Muscle layer of colon (tissue), 2 donors: ENCODE measurements around the gene NGRN.

Experiments
- H3K27ac ChIP-seq: one replicate; pipeline ENCODE4 v1.7.0; 2013; ENCODE audit warnings: low read depth, mild to moderate bottlenecking, low read length, moderate library complexity
- H3K27me3 ChIP-seq, 2 donors: one replicate each; pipeline ENCODE4 v1.7.0; 2013; ENCODE audit warnings: low read length in 2 of 2, mild to moderate bottlenecking in 2 of 2; ENCODE audit not compliant: insufficient read depth in 2 of 2, control insufficient read depth in 1 of 2
- H3K36me3 ChIP-seq: one replicate; pipeline ENCODE4 v1.7.0; 2013; ENCODE audit warnings: mild to moderate bottlenecking, low read length; ENCODE audit not compliant: insufficient read depth
- H3K4me1 ChIP-seq: one replicate; pipeline ENCODE4 v1.7.0; 2013; ENCODE audit warnings: mild to moderate bottlenecking, low read length; ENCODE audit not compliant: insufficient read depth
- H3K4me3 ChIP-seq, 2 donors: one replicate each; pipeline ENCODE4 v1.7.0; 2013; ENCODE audit warnings: low read length in 2 of 2, low read depth in 1 of 2, mild to moderate bottlenecking in 1 of 2, moderate library complexity in 1 of 2
- H3K9ac ChIP-seq: one replicate; pipeline ENCODE4 v1.7.0; 2013; ENCODE audit warnings: low read length
- H3K9me3 ChIP-seq: one replicate; pipeline ENCODE4 v1.7.0; 2013; ENCODE audit warnings: mild to moderate bottlenecking, low read length
- donor health status: abdominal sarcoma.
- donor health status: Adenocarcinoma of cecum.

The NGRN gene

GRCh38 chr15:90265271-90266060, at the start of gene NGRN:
Gene NGRN, plus strand, starts transcription at chr15:90265672. Its CDS starts 41 bp downstream, at chr15:90265713.
- peaks cover 40% of the 10 kb centered on the region for H3K4me1 ChIP-seq
- peaks cover 17% of the 10 kb centered on the region for H3K36me3 ChIP-seq
- H3K4me3 ChIP-seq = peak within 1 kb of the TSS; percentile 67 to 85
- no peaks in the 10 kb centered on the region for H3K27me3 ChIP-seq
- peak within 1 kb of the TSS; percentile 83 for H3K9ac ChIP-seq
- H3K27ac ChIP-seq = peak within 1 kb of the TSS; percentile 94
- H3K9me3 ChIP-seq = no peaks in the 10 kb centered on the region

GRCh38 chr15:90217671-90218394, 47.6 kb upstream of the NGRN start:
- Histone ChIP-seq H3K4me3 (no peak overlapping the region), H3K9ac (no peak overlapping the region), H3K9me3 (no peaks in the 10 kb centered on the region), H3K36me3 (peaks cover 8% of the 10 kb centered on the region), H3K27ac (no peak overlapping the region), H3K27me3 (no peaks in the 10 kb centered on the region), H3K4me1 (peaks cover 38% of the 10 kb centered on the region)

DNA sequence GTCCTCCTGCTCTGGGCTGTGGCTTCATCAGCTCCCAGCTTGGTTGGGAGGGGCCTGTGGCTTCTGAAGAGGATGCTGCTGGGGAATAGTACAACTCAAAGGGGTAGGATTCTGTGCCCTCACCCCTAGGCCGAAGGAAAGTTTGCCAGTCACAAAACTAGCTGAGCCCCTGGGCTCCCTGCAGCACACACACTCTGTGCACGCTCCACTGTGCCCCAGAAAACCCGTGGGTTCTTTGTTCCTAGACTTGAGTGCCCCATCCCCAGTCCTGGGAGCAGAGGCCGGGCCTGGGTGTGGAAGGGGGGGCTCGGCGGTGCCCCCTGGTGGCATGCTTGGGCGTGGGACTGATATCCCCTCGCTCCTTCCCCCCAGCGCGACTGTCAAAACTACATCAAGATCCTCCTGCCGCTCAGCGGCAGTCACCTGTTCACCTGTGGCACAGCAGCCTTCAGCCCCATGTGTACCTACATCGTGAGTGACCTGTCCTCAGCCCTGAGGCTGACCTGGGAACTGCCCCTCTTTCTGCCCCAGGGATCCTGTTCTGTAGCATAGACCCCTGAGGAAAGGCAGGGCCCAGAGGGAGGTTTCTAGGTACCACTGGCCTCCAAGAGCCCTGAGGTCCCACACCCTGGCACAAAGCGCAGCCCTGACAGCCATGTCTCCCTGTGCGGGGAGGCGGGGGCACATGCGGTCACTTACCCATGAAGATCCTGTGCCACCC, 45.9 kb upstream of the NGRN start:
- Histone ChIP-seq H3K4me1 (peaks cover 25% of the 10 kb centered on the region), H3K4me3 (no peak overlapping the region), H3K27me3 (no peaks in the 10 kb centered on the region), H3K36me3 (peaks cover 24% of the 10 kb centered on the region), H3K9me3 (no peaks in the 10 kb centered on the region), H3K9ac (no peak overlapping the region), H3K27ac (peak overlapping the region; percentile 61)

GRCh38 chr15:90221246-90221900, 44.1 kb upstream of the NGRN start:
- Histone ChIP-seq H3K36me3 (peaks cover 38% of the 10 kb centered on the region), H3K4me1 (peaks cover 21% of the 10 kb centered on the region), H3K9me3 (no peaks in the 10 kb centered on the region), H3K27me3 (no peaks in the 10 kb centered on the region), H3K4me3 (no peak overlapping the region), H3K9ac (no peak overlapping the region), H3K27ac (peak overlapping the region; percentile 80)

DNA sequence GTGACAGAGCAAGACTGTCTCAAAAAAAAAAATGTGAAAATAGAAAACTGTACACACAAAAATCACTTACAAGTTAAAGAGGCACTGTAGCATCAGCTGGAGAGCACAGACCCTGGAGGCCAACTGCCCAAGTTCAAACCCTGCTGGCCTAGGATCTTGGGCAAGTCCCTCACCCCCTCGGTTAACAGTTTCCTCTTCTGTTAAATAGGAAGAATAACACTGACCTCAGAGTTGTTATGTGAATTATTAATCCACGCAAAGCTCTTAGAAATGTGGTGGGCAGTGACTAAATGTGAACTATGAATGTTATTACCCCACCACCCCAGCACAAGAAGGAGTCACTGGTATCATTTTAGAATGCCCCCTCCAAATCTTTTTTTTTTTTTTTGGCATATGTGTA, 42.9 kb upstream of the NGRN start:
- no peaks in the 10 kb centered on the region for H3K27me3 ChIP-seq
- H3K4me1 ChIP-seq = peaks cover 21% of the 10 kb centered on the region
- no peaks in the 10 kb centered on the region for H3K9me3 ChIP-seq
- no peak overlapping the region for H3K27ac ChIP-seq
- no peak overlapping the region for H3K4me3 ChIP-seq
- peaks cover 39% of the 10 kb centered on the region for H3K36me3 ChIP-seq
- no peak overlapping the region for H3K9ac ChIP-seq

GRCh38 chr15:90223441-90224165, 41.9 kb upstream of the NGRN start:
- H3K27me3 ChIP-seq = no peaks in the 10 kb centered on the region
- H3K27ac ChIP-seq = no peak overlapping the region
- peaks cover 28% of the 10 kb centered on the region for H3K4me1 ChIP-seq
- no peak overlapping the region for H3K4me3 ChIP-seq
- no peaks in the 10 kb centered on the region for H3K9me3 ChIP-seq
- H3K36me3 ChIP-seq = peaks cover 45% of the 10 kb centered on the region
- no peak overlapping the region for H3K9ac ChIP-seq

DNA sequence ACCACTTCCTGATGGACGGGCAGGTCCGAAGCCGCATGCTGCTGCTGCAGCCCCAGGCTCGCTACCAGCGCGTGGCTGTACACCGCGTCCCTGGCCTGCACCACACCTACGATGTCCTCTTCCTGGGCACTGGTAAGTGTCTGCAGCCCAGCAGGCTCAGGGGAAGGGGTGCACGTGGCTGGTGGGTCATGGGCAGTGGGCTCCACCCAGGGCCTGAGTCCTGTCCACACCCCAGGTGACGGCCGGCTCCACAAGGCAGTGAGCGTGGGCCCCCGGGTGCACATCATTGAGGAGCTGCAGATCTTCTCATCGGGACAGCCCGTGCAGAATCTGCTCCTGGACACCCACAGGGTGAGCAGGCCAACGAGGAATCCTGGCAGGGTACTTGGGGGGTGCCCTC, 40.4 kb upstream of the NGRN start:
- Histone ChIP-seq H3K4me1 (peaks cover 31% of the 10 kb centered on the region), H3K9ac (no peak overlapping the region), H3K27ac (no peak overlapping the region), H3K36me3 (peaks cover 59% of the 10 kb centered on the region), H3K27me3 (no peaks in the 10 kb centered on the region), H3K4me3 (no peak overlapping the region), H3K9me3 (no peaks in the 10 kb centered on the region)

DNA sequence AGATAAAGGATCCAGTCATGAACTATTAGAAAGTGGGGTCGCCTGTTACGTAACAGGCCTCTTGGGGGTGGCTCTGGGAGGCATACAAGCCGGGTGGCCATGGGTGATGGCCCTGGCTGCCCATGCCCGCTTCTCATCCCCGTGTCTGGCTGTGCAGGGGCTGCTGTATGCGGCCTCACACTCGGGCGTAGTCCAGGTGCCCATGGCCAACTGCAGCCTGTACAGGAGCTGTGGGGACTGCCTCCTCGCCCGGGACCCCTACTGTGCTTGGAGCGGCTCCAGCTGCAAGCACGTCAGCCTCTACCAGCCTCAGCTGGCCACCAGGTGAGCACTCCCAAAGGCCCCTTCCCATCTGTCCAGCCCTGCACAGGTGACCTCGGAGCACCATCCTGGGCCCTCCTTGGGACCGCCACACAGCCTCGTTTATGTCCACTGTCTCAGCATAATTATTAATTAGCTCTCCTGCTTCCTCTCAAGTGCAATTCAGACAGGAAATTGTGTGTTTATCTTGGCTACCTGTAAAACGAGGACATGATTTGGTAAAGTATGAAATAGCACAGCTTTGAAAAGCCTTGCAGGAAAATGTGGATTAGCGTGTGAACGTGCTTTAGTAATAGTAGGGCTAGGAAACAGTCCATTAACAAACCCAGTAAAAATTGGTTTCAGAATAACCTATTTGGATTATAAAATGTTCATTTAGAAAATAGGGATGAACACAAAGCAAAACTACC, 39.8 kb upstream of the NGRN start:
- Histone ChIP-seq H3K4me1 (peaks cover 36% of the 10 kb centered on the region), H3K36me3 (peaks cover 65% of the 10 kb centered on the region), H3K27ac (no peak overlapping the region), H3K9ac (no peak overlapping the region), H3K9me3 (no peaks in the 10 kb centered on the region), H3K27me3 (no peaks in the 10 kb centered on the region), H3K4me3 (no peak overlapping the region)

GRCh38 chr15:90227336-90227735, 38.1 kb upstream of the NGRN start:
- no peak overlapping the region for H3K9ac ChIP-seq
- no peak overlapping the region for H3K27ac ChIP-seq
- H3K27me3 ChIP-seq = no peaks in the 10 kb centered on the region
- peaks cover 68% of the 10 kb centered on the region for H3K36me3 ChIP-seq
- no peak overlapping the region for H3K4me3 ChIP-seq
- H3K4me1 ChIP-seq = peaks cover 44% of the 10 kb centered on the region
- H3K9me3 ChIP-seq = no peaks in the 10 kb centered on the region
